SH-SY5Y (cell line): ENCODE results near the gene RNU11.

Experiments used
- GATA2 ChIP-seq: IDR thresholded peaks from 2 replicates; pipeline ENCODE4 v1.6.1; 2011; ENCODE audit warnings: mild to moderate bottlenecking, low read depth, low read length
- GATA3 ChIP-seq: IDR thresholded peaks from 2 replicates; pipeline ENCODE4 v1.6.1; 2011; ENCODE audit warnings: low read depth, mild to moderate bottlenecking, low read length, moderate library complexity

GRCh38 chr1:28663871-28664470, 15.6 kb downstream of the RNU11 start:
- TF ChIP-seq GATA2 (no peak), GATA3 (no peak)
